Psoas muscle (tissue), 8 donors: ENCODE measurements around the gene C17orf50. TPM values are rescaled to one million over a fixed set of nuclear protein-coding genes. Genes with fewer than 3 reads are reported as not detected.
"Not testable (repeated sequence)": the region's sequence is repeated elsewhere in the genome, so short reads cannot be mapped to it uniquely, and the experiment has no call there.

Experiments
- ATAC-seq, 4 donors: fragments of 200-7000 bp; cut with Tn5 transposase; one replicate each; pipeline ENCODE4 v1.9.1; 2020; ENCODE audit warnings: moderate library complexity in 3 of 4, mild to moderate bottlenecking in 2 of 4
- DNase-seq, 2 donors: peaks; one replicate each; pipeline ENCODE4 v3.0.0-alpha.2; 2020
- H3K27ac ChIP-seq: fragments of 200-600 bp; one replicate; pipeline ENCODE4 v1.8.0; 2022
- H3K27me3 ChIP-seq, 3 donors: fragments of 200-600 bp in 1 of 3; one replicate each; pipeline versions ENCODE4 v1.6.1 to v1.8.0; 2013 to 2022; ENCODE audit warnings: low read length in 2 of 3, mild to moderate bottlenecking in 2 of 3, moderate library complexity in 1 of 3; ENCODE audit not compliant: insufficient read depth in 3 of 3
- H3K36me3 ChIP-seq, 2 donors: fragments of 200-600 bp in 1 of 2; one replicate each; pipeline versions ENCODE4 v1.6.1 to v1.8.0; 2013 to 2022; ENCODE audit warnings: low read depth in 1 of 2, mild to moderate bottlenecking in 1 of 2, moderate library complexity in 1 of 2; ENCODE audit not compliant: insufficient read depth in 1 of 2
- H3K4me1 ChIP-seq: fragments of 200-600 bp; one replicate; pipeline ENCODE4 v1.8.0; 2022
- H3K4me3 ChIP-seq: fragments of 200-600 bp; one replicate; pipeline ENCODE4 v1.8.0; 2022; ENCODE audit warnings: mild to moderate bottlenecking
- H3K9me3 ChIP-seq: fragments of 200-600 bp; one replicate; pipeline ENCODE4 v1.8.0; 2022
- WGBS, 3 donors: extraction: QIAGEN DNeasy Blood & Tissue Kit; methylation state at CpG; one replicate each; pipeline versions ENCODE4 v1.1.6 to v1.1.7; 2013; 5-methylcytosine and 5-hydroxymethylcytosine counted together
- intact Hi-C, 2 donors: fragments of 100-400 bp; cut with DNase I; formaldehyde crosslinking; loops; one replicate each; pipeline versions ENCODE4 v1.11.0 to v1.14.2; 2022
- polyA plus RNA-seq, 3 donors: library from polyadenylated mRNA; stranded (reverse); fragments of 200-250 nt; gene quantifications; one replicate each; pipeline ENCODE4 v1.2.3, GENCODE V29; 2013
- total RNA-seq, 4 donors: library from RNA; stranded (reverse); fragmentation: NEBNext Ultra II Directional in 2 of 4; extraction: Animal tissue kit (Norgen Biotek cat#: 25700) in 2 of 4; gene quantifications; one replicate each; pipeline versions ENCODE4 v1.2.1 to v1.2.4, GENCODE V29; 2021 to 2023
- TF ChIP-seq, protein P1 (sequence below): fragments of 200-600 bp; IDR thresholded peaks from one replicate; pipeline ENCODE4 v1.8.0; 2022; ENCODE audit warnings: antibody characterized with exemption
- donor health status: healthy with polysubstance abuse.
- donor health status: DM: no; HTN: no; CAD: no; lungs with moderate emphysema.
- donor health status: Bipolar disorder and iron deficiency.
- donor health status: healthy.
- donor health status: DM: yes; HTN: yes; CAD: no.
- donor health status: DM: no; HTN: no; CAD: no.
- donor health status: DM: no; HTN: no; CAD: no.
- donor health status: DM: yes; HTN: yes; CAD: no.

The C17orf50 gene
- total and polyA plus RNA-seq, 7 donors: 0.08 TPM; not detected in 6

- H3K4me3 ChIP-seq: no peak overlapping the region
- ATAC-seq: no peak
- 74 to 79% (median 78%) methylated on average over 10 of the region's 10 CpGs for WGBS, 3 donors
- peaks cover 0 to 13% (median 4%) of the 10 kb centered on the region in 3 donors for H3K27me3 ChIP-seq
- TF ChIP-seq, protein P1, sequence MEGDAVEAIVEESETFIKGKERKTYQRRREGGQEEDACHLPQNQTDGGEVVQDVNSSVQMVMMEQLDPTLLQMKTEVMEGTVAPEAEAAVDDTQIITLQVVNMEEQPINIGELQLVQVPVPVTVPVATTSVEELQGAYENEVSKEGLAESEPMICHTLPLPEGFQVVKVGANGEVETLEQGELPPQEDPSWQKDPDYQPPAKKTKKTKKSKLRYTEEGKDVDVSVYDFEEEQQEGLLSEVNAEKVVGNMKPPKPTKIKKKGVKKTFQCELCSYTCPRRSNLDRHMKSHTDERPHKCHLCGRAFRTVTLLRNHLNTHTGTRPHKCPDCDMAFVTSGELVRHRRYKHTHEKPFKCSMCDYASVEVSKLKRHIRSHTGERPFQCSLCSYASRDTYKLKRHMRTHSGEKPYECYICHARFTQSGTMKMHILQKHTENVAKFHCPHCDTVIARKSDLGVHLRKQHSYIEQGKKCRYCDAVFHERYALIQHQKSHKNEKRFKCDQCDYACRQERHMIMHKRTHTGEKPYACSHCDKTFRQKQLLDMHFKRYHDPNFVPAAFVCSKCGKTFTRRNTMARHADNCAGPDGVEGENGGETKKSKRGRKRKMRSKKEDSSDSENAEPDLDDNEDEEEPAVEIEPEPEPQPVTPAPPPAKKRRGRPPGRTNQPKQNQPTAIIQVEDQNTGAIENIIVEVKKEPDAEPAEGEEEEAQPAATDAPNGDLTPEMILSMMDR: no peak
- no peak for DNase-seq
- H3K27ac ChIP-seq: no peak overlapping the region
- H3K36me3 ChIP-seq: no peaks in the 10 kb centered on the region
- H3K9me3 ChIP-seq: no peaks in the 10 kb centered on the region
- intact Hi-C loops: no loop called here
- H3K4me1 ChIP-seq: no peaks in the 10 kb centered on the region
Measured at GRCh38 chr17:35750526-35751395, 9.9 kb upstream of the C17orf50 start.

GRCh38 chr17:35751541-35751940, 9.1 kb upstream of the C17orf50 start:
- intact Hi-C loops, H3K4me1 ChIP-seq, H3K36me3 ChIP-seq, ATAC-seq, H3K9me3 ChIP-seq, DNase-seq, H3K27ac ChIP-seq, H3K4me3 ChIP-seq: not testable (repeated sequence)
- 53 to 76% (median 69%) methylated on average over 4 of the region's 4 CpGs for WGBS, 3 donors
- peaks cover 0 to 13% (median 4%) of the 10 kb centered on the region in 3 donors for H3K27me3 ChIP-seq

- Histone ChIP-seq H3K4me3 (no peak overlapping the region), H3K36me3 (no peaks in the 10 kb centered on the region), H3K27ac (no peak overlapping the region), H3K27me3 (peaks cover 0 to 13% (median 4%) of the 10 kb centered on the region in 3 donors), H3K9me3 (no peaks in the 10 kb centered on the region), H3K4me1 (no peaks in the 10 kb centered on the region)
- peak in 3 of 4 donors; percentile 9 to 35 (median 13) for ATAC-seq
- DNase-seq: no peak
- TF ChIP-seq, protein P1: no peak
- intact Hi-C loops: no loop called here
- 40 to 51% (median 42%) methylated on average over 16 of the region's 16 CpGs for WGBS, 3 donors
Measured at GRCh38 chr17:35752471-35752870, 8.2 kb upstream of the C17orf50 start.

DNA sequence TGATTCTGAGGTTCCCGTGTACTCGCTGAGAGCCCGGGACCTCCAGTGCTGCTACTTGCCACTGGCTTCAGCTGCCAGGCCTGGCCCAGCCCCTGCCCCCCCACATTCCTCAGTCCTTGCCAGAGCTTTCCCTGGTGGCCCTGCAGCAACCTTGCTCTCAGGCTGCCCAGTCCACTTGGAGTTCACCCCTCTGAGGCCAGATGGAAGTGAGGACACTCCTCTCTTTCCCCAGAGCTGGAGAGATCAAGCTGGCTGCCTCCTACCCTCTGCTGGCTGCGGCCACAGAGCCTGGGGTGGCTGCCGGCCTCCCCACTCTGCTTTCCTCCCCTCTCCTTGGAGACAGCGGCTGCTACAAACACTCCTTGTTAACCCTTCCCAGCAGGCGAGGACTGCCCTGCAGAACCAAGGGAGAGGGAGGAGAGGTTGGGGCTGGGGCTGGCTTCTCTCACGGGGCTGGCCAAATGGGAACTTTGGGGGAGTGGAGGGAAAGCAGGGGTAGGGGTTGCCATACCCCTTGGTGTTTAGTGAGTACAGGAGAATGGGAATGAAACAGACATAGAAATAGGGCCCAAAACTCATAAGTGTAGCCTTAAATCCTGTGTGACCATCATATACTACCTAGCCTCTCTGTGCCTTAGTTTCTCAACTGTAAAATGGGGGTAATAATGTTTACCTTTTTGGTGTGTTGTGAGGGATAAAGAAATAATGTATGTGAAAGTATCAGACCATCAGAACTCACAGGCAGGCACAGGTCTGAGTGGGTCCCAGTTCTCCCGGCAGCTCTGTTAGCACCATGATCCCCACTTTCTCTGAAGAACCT, 7.5 kb upstream of the C17orf50 start, which contains the start of gene GAS2L2:
GAS2L2 (minus strand) TSS at position 295 of the 820 bp plus-strand sequence. CDS start 389 bp downstream, outside the sequence.
- Histone ChIP-seq H3K36me3 (no peaks in the 10 kb centered on the region), H3K27me3 (peaks cover 0 to 13% (median 4%) of the 10 kb centered on the region in 3 donors), H3K4me1 (no peaks in the 10 kb centered on the region), H3K27ac (no peak within 1 kb of the TSS), H3K4me3 (no peak within 1 kb of the TSS), H3K9me3 (no peaks in the 10 kb centered on the region)
- ATAC-seq: peak in 3 of 4 donors; percentile 9 to 33 (median 26)
- intact Hi-C loops: no loop called here
- DNase-seq: no peak
- TF ChIP-seq, protein P1: no peak
- WGBS, 3 donors: 29 to 35% (median 32%) methylated on average over 9 of the region's 9 CpGs

- TF ChIP-seq, protein P1: no peak
- H3K27me3 ChIP-seq: no peaks in the 10 kb centered on the region
- H3K27ac ChIP-seq: no peak overlapping the region
- DNase-seq: no peak
- H3K4me3 ChIP-seq: no peak overlapping the region
- ATAC-seq: no peak
- no peaks in the 10 kb centered on the region for H3K4me1 ChIP-seq
- no peaks in the 10 kb centered on the region for H3K36me3 ChIP-seq
- intact Hi-C loops: no loop called here
- H3K9me3 ChIP-seq: no peaks in the 10 kb centered on the region
Measured at GRCh38 chr17:35757243-35757642, 3.4 kb upstream of the C17orf50 start.
